HG03139 (cell line): ENCODE data around the gene UBXN6.

Experiments
- ATAC-seq: cut with Tn5 transposase; IDR thresholded peaks from one replicate; pipeline ENCODE4 v1.9.1; 2021; ENCODE audit not compliant: unreplicated experiment

Gene UBXN6

GRCh38 chr19:4457654-4458395 lies at the start of gene UBXN6:
Gene UBXN6 (minus strand): TSS chr19:4457794. CDS start chr19:4457697, 97 bp downstream.
- peak; percentile 73 for ATAC-seq

GRCh38 chr19:4507150-4507452 lies 49.5 kb upstream of the UBXN6 start:
- ATAC-seq, result no peak

GRCh38 chr19:4506449-4507149 lies 49.0 kb upstream of the UBXN6 start:
- ATAC-seq, result no peak

- no peak for ATAC-seq
These were observed 48.2 kb upstream of the UBXN6 start for GRCh38 chr19:4505570-4506448.

- no peak for ATAC-seq
These were observed 47.4 kb upstream of the UBXN6 start for GRCh38 chr19:4504891-4505569.

GRCh38 chr19:4504297-4504701 lies 46.7 kb upstream of the UBXN6 start:
- ATAC-seq, result no peak

GRCh38 chr19:4503825-4504170 lies 46.2 kb upstream of the UBXN6 start:
- no peak for ATAC-seq

- ATAC-seq, result no peak
These were observed 45.7 kb upstream of the UBXN6 start for GRCh38 chr19:4503132-4503824.

- no peak for ATAC-seq
These were observed 44.9 kb upstream of the UBXN6 start for GRCh38 chr19:4502282-4503131.

- ATAC-seq, result no peak
These were observed 44.1 kb upstream of the UBXN6 start for GRCh38 chr19:4501691-4502090.

GRCh38 chr19:4500841-4501591 lies 43.4 kb upstream of the UBXN6 start:
- no peak for ATAC-seq

GRCh38 chr19:4499855-4500254 lies 42.3 kb upstream of the UBXN6 start:
- no peak for ATAC-seq

GRCh38 chr19:4499318-4499717 lies 41.7 kb upstream of the UBXN6 start:
- ATAC-seq, result no peak

- no peak for ATAC-seq
These were observed 41.1 kb upstream of the UBXN6 start for GRCh38 chr19:4498694-4499093.

GRCh38 chr19:4497770-4498389 lies 40.3 kb upstream of the UBXN6 start:
- ATAC-seq, result no peak

- ATAC-seq, result no peak
These were observed 38.7 kb upstream of the UBXN6 start for GRCh38 chr19:4496304-4496703.

- ATAC-seq, result no peak
These were observed 37.9 kb upstream of the UBXN6 start for GRCh38 chr19:4495471-4495870.

GRCh38 chr19:4494691-4495064 lies 37.1 kb upstream of the UBXN6 start:
- no peak for ATAC-seq
